ENCODE data around the gene SFXN3. TPM values are rescaled to one million over a fixed set of nuclear protein-coding genes. Genes with fewer than 3 reads are reported as not detected.
A peak's percentile ranks its signal among the peaks of the same experiment; 100 is the strongest.

Gene SFXN3
- total RNA-seq, 6 experiments from 2014 or later, result 44.1 to 57.4 (median 50.5) TPM

GRCh38 chr10:101010329-101010728 is 20.7 kb upstream of the SFXN3 start:
- DNase-seq, result no peak
- Mint-ChIP-seq H3K4me1 (ENCODE audit: low read depth) (peaks cover 37% of the 10 kb centered on the region), H3K4me3 (no peak overlapping the region), H3K9me3 (no peaks in the 10 kb centered on the region), H3K27ac (no peak overlapping the region), H3K36me3 (ENCODE audit: low read depth) (no peaks in the 10 kb centered on the region), H3K27me3 (ENCODE audit: insufficient read depth) (peaks cover 3% of the 10 kb centered on the region)
- no peak for TF ChIP-seq CTCF (IDR thresholded peaks at IDR 0.05)

GRCh38 chr10:101011517-101012423 is 19.3 kb upstream of the SFXN3 start:
- Mint-ChIP-seq H3K4me1 (ENCODE audit: low read depth) (peaks cover 48% of the 10 kb centered on the region), H3K27ac (peak overlapping the region; percentile 85; the same call in 1 of the 2 replicates), H3K4me3 (no peak overlapping the region), H3K9me3 (no peaks in the 10 kb centered on the region), H3K27me3 (ENCODE audit: insufficient read depth) (peaks cover 3% of the 10 kb centered on the region; the same call in 1 of the 2 replicates), H3K36me3 (ENCODE audit: low read depth) (no peaks in the 10 kb centered on the region)
- peak; percentile 68 for TF ChIP-seq CTCF (IDR thresholded peaks at IDR 0.05)
- peak; percentile 22 for DNase-seq

- Mint-ChIP-seq H3K4me3 (peak overlapping the region; percentile 45), H3K27me3 (ENCODE audit: insufficient read depth) (peaks cover 7% of the 10 kb centered on the region; the same call in 1 of the 2 replicates)
Measured at GRCh38 chr10:101012525-101013364, 18.3 kb upstream of the SFXN3 start.

GRCh38 chr10:101013365-101013825 is 17.6 kb upstream of the SFXN3 start:
- peak overlapping the region; percentile 45 for H3K4me3 Mint-ChIP-seq
- H3K4me1 Mint-ChIP-seq (ENCODE audit: low read depth), result peaks cover 41% of the 10 kb centered on the region
- H3K27ac Mint-ChIP-seq, result peak overlapping the region; percentile 85
- no peak for TF ChIP-seq CTCF (IDR thresholded peaks at IDR 0.05)
- peaks cover 7% of the 10 kb centered on the region for H3K27me3 Mint-ChIP-seq (ENCODE audit: insufficient read depth)
- no peaks in the 10 kb centered on the region for H3K9me3 Mint-ChIP-seq
- H3K36me3 Mint-ChIP-seq (ENCODE audit: low read depth), result no peaks in the 10 kb centered on the region
- no peak for DNase-seq

More at GRCh38 chr10:101012525-101013364, 18.3 kb upstream of the SFXN3 start:
- peak; percentile 94 for DNase-seq
- TF ChIP-seq CTCF (IDR thresholded peaks at IDR 0.05), result peak; percentile 96
- H3K36me3 Mint-ChIP-seq (ENCODE audit: low read depth), result no peaks in the 10 kb centered on the region
- peaks cover 48% of the 10 kb centered on the region for H3K4me1 Mint-ChIP-seq (ENCODE audit: low read depth)
- H3K27ac Mint-ChIP-seq, result peak overlapping the region; percentile 85
- H3K9me3 Mint-ChIP-seq, result no peaks in the 10 kb centered on the region

- TF ChIP-seq CTCF (IDR thresholded peaks at IDR 0.05), result peak; percentile 88
- H3K27ac Mint-ChIP-seq, result peak overlapping the region; percentile 83
- H3K36me3 Mint-ChIP-seq (ENCODE audit: low read depth), result no peaks in the 10 kb centered on the region
- peak overlapping the region; percentile 12; the same call in 1 of the 2 replicates for H3K4me3 Mint-ChIP-seq
- peaks cover 9% of the 10 kb centered on the region for H3K27me3 Mint-ChIP-seq (ENCODE audit: insufficient read depth)
- H3K4me1 Mint-ChIP-seq (ENCODE audit: low read depth), result peaks cover 41% of the 10 kb centered on the region
- DNase-seq, result peak; percentile 55
- H3K9me3 Mint-ChIP-seq, result no peaks in the 10 kb centered on the region
Measured at GRCh38 chr10:101014230-101014884, 16.7 kb upstream of the SFXN3 start.

All from HFFc6 (cell line).